GM19240 (cell line): ENCODE data around the gene PLA2G2A.
"Not testable (repeated sequence)": the region's sequence is repeated elsewhere in the genome, so short reads cannot be mapped to it uniquely, and the experiment has no call there.

Experiments
- DNase-seq: peaks from one replicate; pipeline ENCODE4 v3.0.0; 2011; ENCODE audit warnings: low spot score; ENCODE audit not compliant: insufficient read length

Gene PLA2G2A

GRCh38 chr1:19932866-19933265 lies 46.6 kb downstream of the PLA2G2A start:
- no peak for DNase-seq

GRCh38 chr1:19927130-19927421 lies 52.3 kb downstream of the PLA2G2A start:
- DNase-seq = not testable (repeated sequence)

- DNase-seq = no peak
These were observed 52.9 kb downstream of the PLA2G2A start for GRCh38 chr1:19926296-19927129.
